ENCODE results near the gene CYB561D1.
A peak's percentile ranks its signal among the peaks of the same experiment; 100 is the strongest.

Gene CYB561D1

DNA sequence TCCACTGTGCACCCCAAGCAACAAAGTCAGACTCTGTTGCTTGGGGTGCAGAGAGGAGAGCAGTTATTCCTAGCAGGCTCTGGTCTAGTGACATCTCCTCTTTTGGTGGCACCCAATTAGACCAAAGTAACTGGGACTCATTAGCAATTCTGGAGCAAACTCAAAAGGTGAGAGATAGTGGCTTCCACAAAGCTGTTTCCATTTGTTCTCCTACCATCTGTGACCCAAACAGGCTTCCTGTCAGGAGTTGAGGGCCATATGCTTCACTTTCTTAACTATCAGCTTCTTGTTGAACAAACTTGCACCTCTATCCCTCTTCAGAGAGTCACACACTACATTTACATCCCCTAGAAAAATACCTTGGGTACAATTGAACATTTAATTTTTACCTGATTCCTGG, 11.7 kb upstream of the CYB561D1 start:
- no peak for DNase-seq

DNA sequence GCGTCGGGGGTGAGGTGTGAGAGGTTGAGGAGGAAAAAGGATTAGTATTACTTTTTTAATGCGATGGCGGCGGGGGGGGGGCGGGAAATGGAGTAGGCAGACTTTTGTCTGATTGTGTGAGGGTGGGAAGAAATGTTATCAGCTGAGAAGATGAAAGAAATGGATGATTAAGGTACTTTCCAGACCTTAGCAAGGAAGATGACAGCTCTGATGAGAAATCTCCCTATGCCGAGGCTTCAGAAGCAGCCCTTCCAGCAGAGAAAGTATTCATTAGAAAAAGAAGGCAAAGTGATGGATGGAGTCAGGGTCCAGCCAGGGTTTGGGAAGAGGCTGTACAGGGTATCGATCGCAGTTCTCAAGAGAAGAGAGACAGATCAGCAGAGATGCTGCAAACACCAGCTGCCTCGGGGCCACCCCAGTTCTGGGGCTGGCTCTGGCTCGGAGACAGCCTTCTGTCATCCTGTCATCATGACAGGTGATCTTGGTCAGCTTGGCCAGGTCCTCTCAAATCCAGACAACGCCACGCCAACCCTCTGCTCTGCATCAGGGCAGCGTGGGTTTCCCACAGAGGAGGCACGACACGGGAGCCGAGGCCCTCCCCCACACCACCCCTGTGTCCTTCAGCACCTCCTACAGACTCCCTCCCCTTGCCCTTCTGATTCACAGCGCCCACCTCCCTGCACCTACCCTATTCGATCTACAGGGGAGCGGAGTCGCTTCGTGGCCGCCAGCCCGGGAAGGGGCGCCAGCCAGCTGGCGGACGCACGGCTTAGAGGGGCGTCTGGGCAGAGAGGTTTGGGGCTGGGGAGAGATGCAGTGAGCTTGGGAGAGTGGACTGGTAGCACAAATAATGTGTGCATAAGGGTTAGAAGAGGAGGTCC, 10.9 kb upstream of the CYB561D1 start:
- DNase-seq: no peak

DNA sequence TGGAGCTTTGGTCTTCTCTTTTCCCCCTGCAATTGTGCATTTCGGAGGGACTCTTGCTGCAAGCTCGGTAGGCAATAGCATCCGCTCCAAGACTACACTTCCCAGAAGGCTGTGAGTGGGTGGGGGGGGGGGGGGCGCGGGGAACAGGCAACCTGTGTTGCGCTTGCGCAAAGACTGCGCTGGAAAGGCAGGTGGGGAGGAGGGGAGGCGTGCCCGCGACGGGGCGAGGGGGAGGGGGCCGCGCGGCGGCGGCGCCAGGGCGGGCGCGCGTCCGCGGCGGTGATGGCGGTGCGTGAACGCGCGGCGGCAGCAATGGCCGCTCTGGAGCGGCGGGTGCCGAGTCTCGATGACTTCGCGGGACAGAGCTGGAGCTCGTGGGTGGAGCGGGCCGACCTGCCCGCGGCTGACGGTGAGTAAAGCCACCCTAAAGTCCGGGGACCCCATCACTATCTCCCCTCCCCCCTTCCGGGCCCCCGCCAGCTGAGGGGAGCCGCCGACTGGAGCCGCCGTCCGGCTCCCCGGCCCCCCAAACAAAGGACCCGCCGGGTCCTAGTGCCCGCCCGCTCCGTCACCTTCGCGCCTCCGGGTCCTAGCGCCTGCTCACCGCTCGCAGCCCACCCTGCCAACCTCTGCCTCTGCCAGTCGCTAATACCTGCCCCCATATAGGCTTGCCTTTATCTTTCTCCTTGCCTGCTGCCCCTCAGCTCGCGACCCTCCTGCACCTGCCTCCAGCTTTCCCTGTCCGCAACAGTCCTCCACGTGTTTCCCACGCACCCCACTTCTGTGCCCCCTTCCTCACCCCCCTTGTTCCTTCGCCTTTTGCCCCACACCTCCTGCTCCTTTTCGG, 10.0 kb upstream of the CYB561D1 start, which contains the start of gene ATXN7L2:
Gene ATXN7L2, plus strand, starts transcription at position 234 of the 847 bp plus-strand sequence. Its CDS starts 49 bp downstream, at position 283.
- peak; percentile 23 for DNase-seq

DNA sequence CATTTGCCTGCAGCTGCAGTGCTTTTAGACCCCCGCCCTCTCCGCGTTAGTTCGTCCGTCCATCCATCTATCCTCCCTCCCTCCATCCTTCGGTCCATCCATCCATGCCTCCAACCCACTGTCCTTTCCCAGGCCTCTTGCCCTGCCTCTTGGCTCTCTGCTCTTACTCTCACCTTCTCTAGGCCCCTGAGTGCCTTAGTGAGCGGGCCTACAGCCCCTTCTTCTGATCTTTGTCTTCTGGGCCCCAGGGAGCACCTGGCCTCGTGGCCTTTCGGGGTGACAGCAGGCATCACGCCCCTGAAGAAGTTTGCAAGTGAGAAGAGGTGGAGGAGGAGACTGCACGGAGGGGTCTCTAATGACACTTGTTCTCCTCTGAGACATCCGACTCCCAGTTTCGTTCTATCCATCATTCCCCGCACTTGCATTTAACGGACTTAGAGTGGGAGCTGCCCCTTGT, 9.3 kb upstream of the CYB561D1 start:
- DNase-seq: no peak

DNA sequence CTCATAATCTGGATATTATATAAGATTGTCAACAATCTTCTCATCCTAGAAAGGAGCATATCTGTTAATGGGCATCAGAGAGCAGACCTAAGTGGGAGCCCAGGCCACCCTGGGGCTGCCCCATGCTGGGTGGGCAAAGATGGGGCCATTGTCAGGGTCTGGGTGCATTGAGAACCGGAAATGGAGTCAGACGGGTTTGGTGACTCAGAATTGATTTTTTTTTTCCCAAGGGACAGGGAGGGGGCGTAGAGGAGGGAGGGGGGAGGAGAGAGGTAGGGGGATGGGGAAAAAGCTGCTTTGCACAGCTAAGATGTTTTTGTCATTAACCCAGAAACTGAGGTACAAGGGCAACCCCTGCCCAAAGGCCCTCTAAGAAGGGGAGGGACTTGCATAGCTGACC, 8.9 kb upstream of the CYB561D1 start:
- no peak for DNase-seq

DNA sequence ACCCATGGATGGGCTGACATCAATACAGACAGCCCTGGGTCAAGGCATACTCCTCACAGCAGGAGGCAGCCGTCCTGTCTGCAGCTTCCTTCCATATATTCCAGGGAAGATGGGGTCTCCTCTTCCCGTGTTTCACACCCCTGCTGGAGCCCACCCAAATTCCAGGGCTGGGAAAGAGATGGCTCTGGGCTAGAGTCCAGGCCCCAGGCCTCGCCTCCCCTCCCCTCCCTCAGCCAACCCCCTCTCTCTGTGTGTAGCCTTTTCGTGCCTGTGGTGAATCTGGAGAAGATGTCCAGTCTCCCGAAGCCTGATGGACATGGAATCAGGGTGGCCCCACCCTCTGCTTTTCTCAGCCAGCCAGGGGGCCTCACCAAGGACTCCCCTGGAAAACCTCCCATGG, 6.6 kb upstream of the CYB561D1 start:
- no peak for DNase-seq

DNA sequence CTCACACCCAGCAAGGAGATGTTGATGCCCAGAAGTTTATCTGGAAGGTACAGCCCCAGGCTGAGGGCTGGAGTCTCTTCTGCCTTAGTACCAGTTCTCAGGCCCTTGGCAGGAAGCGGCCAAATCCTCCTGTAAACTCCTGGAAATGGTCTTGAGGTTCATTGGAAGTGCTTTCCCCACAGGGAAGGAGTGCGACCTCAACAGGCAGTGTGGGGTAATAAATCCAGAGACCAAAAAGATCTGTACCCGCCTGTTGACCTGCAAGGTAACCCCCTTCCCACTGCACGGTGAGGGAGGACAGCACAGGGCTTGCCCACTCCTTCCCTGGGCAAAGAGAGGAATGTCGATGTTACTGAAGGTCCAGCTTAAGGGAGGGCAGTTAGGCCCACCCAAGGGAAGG, 5.7 kb upstream of the CYB561D1 start:
- no peak for DNase-seq

DNA sequence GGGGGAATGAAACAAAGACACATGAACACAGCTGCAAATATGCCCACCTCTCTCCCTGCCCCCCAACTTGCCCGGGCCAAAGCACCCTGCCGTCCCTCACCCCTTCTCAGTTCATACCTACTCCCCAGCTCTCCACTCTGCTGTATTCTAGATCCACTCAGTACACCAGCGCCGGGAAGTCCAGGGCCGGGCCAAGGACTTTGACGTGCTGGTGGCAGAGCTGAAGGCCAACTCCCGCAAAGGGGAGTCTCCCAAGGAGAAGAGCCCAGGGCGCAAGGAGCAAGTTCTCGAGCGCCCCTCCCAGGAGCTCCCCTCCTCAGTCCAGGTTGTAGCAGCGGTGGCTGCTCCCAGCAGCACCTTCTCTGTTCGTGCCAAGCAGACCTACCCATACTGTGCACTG, 5.2 kb upstream of the CYB561D1 start:
- no peak for DNase-seq

DNA sequence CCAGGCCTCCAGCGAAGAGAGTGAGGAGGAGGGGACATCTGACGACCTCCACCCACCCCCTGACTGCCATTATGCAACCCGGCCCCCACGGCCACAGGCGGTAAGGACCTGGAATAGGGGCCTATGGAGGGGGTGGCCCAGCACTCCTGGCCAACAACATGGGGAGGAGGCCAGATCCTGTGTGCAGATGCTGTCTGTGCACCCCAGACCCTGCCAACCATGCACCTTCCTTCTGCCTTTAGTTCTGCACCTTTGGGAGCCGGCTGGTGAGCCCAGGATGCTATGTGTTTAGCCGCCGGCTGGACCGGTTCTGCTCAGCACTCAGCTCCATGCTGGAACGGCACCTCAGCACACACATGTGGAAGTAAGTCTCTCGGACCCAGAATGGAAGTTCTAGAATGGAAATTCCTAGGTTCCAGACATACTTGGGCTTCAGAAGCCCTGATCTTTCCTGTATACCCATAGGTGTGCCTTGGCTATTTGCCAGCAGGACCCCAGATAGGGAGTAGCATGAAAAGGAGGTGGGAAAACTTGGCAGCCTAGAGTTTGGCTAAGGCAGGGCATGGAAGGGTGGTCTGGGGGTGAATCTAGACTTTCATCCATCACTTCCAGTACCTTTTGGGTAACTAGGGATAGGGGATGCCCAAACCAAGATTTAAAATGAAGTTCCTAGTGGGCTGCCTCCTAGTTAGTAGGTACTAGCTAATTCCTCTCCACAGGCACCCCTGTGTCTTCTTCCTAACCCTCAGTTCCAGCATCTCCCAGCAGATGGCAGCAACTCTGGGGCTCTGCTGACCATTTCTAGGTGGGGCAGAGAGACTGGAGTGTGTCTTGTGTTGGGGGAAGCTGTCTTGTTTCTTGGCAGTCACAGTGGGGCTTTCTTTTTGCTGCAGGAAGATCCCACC, 3.6 kb upstream of the CYB561D1 start:
- DNase-seq: no peak

DNA sequence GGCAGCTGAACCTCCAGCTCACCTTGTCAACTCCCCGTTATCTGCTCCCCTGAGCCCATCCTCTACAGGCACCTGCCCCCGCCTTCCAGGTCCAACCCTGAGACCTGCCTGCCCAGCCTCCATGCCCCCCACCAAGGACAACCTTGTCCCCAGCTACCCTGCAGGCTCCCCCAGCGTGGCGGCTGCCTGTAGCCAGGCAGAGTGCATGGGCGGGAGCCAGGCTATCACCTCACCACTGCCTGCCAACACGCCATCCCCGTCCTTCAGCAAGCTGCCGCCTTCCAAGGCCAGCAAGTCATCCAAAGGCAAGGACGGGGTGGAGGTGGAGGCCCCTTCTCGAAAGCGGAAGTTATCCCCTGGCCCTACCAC, 3.0 kb upstream of the CYB561D1 start:
- no peak for DNase-seq

DNA sequence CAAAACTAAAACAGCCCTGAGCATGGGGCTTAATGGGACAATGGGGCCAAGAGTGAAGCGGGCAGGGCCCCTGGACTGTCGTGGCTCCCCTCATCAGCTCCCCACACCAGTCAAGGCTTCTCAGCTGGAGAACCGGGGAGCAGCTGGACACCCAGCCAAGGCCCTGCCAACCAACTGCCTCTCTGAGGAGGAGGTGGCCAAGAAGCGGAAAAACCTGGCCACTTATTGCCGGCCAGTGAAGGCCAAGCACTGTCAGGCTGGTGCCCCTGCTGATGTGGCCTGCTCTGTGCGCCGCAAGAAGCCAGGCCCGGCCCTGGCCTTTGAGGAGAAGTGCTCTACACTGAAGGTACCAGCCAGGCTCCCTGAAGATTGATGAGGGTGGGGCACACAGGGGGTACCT, 2.5 kb upstream of the CYB561D1 start:
- DNase-seq: no peak

DNA sequence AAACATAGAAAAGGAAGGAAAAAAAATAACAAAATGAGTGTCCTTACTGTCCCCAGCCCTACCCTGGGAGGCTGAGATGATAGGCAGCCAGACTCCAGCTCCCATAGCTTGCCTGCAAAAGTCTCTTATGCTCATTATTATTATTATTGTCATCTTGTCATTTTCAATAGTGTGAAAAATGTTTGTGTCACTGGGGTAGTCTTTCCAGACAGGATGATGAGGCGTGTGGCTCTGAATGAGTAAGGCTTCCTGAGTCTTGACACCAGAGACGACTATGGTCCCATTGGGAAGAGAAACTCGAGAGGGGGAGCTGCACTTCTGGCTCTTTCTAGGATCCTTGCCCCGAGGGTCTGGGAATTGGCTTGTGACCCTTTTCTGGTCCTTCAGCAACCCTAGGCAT, 1.1 kb upstream of the CYB561D1 start:
- DNase-seq: no peak

DNA sequence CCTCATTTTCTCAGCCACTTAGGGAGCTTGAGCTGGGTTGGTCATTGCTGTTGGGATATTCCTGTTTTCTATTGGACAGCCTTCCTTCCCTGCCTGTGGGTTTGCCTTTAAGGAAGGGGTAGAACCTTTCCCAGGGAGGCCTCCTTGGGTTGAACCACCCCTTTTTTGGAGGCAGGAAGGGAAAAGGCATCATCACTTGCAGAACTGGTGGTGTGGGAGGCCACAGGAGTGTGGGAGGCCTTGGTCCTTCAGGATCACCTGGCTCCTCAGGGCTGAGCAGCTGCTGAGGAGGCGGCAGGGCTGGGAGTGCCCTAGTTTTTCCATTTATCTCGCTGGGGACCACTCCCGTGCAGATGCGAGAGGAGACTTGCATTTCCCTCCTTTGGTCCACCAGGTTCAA, 667 bp upstream of the CYB561D1 start:
- DNase-seq: no peak

DNA sequence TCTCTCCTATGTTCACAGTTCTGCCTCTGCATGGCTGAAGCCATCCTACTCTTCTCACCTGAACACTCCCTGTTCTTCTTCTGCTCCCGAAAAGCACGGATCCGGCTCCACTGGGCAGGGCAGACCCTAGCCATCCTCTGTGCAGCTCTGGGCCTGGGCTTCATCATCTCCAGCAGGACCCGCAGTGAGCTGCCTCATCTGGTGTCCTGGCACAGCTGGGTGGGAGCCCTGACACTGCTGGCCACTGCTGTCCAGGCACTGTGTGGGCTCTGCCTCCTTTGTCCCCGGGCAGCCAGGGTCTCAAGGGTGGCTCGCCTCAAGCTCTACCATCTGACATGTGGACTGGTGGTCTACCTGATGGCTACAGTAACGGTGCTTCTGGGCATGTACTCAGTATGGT, 1.8 kb downstream of the CYB561D1 start:
- DNase-seq: no peak

DNA sequence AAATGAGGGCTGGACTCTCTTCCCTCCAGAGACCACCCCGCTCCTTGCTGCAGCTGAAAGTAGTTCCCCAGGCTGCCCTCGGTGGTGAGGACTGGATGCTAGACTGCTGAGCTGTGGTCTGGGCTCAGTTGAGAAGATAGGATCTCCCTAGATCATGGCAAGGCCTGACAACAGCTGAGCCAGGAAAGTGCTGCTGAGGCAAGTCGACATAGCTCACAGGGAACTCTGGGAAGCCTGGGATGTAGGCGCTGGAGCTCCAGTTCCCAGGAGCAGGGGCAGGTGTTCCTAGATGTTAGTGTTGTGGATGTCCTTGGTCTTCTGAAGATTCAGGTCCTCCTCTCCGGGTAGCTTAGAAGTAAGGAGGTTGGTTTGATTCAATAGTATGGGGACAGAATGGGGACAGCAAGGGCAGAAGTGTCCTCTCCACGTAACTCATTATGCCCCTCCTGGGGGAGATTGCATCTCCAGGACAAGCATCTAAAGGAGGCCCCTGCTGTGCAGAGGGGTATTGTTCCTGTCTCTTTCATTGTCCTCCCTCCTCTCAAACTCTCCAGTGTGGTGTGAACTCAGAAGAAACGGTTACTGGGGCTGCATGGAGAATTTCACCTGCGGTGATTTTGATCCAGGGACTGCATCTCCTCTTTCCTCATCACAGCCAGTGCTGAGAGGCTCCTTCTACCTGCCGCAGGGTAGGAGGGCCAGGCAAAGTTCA, 3.7 kb downstream of the CYB561D1 start:
- DNase-seq: no peak

DNA sequence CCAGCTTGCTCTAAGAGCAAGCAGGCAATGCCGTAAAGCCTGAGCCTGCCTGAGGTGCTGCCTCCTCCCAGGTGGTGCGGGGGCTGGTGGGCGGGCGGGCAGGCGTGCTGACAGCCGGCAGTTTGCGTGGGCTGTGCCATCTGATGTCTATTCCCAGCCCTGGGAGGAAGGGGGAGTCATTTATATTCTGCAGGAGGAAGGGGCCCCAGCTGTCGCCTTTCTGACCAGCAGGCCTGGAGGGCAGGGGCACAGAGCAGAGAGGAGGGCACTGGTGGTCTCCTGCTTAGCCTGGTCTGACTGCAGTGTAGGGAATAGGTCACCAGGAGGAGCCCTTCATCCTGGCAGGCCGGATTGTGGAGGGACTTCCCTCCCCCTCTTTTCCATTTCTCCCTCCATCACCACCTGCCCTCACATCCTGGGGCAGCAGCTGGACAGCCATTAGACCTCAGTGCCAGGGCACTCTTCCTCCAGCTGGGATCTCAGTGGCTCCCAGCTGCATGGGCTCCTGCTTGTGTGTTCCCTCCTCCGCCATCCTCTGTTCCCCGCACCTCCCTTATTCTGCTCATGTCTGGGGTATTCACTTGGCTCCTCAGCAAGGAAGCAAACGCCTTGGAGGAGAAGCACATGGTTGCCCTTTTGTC, 4.4 kb downstream of the CYB561D1 start:
- DNase-seq: no peak

DNA sequence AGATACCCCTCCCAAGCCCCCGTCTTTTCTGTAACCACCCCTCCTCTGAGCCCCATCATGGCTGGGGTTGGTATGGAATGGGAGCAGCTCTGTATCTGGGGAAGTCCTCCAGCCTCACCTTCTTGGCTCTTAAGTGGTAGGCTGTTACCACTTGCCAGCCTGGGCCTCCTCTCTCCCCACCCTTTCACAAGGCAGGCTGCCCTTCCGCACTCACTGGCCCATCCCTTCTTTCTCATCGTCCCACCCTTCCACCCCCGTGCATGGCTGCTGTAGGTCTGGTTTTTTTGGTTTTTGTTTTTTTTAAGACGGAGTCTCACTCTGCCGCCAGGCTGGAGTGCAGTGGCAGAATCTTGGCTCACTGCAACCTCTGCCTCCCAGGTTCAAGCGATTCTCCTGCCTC, 5.2 kb downstream of the CYB561D1 start:
- no peak for DNase-seq

DNA sequence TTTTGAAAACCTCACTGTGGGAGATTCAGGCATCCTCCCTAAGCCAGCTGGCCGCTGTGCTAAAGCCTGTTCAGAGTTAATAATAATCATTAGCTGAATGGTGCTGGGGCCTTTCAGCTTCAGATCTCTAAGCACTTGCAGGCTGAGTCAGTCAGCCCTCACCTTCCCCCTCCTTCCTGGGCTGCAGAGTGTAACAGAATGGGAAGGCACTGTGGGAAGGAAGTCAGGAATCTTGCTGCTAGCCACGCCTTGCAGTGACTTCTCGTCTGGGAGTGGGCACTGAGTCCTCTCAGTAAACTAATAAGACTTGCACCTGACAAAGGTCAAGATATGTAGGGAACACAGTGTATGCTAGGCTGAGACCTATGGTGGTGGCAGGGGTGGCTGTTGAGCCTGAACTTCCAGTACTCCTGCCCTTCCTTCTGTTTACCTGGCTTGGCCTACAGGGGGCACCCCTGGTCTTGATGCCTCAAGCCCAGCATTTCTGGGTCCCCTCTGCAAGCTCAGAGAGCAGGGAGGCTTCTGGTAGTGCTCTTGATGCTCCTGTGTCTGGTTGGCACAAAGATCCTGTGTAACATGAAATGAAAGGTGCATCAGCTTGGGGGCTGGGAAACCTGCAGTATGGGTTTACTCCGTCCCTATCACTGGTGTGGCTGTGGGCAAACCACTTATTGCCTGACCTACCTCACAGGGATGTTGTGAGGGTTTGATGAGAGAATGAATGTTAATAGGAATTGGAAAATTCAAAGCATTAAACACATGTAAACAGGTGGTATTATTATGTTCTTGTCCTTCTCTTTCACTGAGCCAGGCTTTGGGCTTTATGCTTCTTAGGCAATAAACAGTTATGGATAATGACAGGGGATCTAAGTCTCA, 6.0 kb downstream of the CYB561D1 start:
- no peak for DNase-seq

DNA sequence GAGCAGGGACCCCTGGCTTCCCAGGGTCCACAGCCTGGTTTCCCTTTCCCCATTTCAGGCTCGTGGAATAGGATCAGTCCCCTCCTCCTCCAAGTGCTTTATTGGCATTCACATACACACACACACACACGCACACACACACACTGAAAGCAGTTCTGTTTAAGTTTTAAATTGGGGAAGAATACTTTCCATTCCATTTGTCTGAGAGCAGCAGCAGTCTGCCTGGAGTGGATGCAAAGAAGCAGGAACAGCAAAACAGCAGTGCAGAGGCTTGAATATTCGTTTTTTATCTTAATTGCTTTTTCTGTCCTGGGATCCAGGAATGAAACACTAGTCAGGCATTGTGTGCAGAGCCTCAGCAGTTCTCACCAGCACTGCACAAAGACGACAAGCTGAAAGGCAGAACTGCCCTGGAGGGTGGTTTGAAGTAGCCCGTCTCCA, 7.1 kb downstream of the CYB561D1 start:
- no peak for DNase-seq

DNA sequence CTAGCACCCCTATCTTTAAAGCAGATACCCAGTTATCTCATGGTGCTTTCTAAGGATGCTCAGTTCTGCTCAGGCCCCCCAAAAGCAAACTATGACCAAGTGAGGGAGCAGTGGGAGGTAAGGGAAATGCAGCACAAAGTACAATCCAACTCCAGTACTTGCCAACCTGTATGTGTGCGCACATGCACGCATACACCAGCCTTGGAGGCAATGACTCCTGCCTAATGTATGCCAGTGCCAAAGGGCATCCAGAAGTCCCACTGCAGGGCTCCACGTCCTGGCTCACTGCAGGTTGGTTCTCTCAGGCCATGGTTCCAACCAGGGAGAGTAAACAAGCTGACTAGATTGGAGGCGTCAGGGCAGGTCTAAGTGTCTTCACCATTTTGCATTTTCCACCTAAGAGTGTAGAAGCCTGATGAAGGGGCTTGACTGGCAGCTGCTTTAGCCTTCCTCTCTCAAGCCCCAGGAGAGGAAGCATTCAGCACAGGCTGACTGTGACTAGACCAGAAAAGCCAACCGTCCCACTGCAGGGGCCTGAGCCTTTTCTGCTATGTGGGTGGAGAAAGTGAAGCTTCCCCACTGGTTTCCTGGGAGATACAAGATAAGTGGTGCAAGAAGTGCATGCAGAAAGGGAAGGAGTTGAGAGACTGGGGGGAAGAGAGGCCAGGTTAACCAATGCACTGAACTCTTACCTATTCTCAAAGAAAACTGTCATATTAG, 7.9 kb downstream of the CYB561D1 start:
- no peak for DNase-seq

All from NCI-H2029 treated with DMSO at 0.1 percent for 48 hours (cell line).